GM12865 (cell line): Measurements from ENCODE around the gene CHCHD6.

Experiments
- DNase-seq: peaks from one replicate; pipeline ENCODE4 v3.0.0; 2010; ENCODE audit warnings: low read depth
- H3K4me3 ChIP-seq: 2 replicates; pipeline ENCODE4 v1.5.1; 2011; ENCODE audit warnings: mild to moderate bottlenecking, low read depth, low read length, control low read depth
- TF ChIP-seq, protein P1 (sequence below): IDR thresholded peaks from 2 replicates; pipeline ENCODE4 v1.5.1; 2011; ENCODE audit warnings: low read length, control low read depth, low read depth, inconsistent platforms; ENCODE audit not compliant: insufficient read depth; ENCODE audit errors: missing control alignments

The CHCHD6 gene

DNA sequence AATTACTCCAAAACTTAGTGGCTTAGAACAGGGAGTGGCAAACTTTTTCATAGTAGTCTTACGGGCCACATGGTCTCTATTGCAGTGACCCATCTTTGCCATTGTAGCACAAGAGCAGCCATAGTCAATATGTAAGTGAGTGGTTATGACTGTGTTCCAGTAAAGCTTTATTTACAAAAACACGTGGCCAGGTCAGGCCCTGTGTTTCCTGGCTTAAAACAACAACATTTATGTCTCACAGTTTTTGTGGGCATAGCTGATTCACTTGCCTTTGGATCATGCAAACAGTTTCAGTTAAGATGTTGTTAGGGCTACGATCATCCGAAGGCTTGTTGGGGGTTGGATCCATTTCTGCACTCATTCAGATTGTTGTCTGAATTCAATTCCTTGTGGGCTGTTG is 103.8 kb downstream of the CHCHD6 start:
- no peak overlapping the region for H3K4me3 ChIP-seq
- TF ChIP-seq, protein P1, sequence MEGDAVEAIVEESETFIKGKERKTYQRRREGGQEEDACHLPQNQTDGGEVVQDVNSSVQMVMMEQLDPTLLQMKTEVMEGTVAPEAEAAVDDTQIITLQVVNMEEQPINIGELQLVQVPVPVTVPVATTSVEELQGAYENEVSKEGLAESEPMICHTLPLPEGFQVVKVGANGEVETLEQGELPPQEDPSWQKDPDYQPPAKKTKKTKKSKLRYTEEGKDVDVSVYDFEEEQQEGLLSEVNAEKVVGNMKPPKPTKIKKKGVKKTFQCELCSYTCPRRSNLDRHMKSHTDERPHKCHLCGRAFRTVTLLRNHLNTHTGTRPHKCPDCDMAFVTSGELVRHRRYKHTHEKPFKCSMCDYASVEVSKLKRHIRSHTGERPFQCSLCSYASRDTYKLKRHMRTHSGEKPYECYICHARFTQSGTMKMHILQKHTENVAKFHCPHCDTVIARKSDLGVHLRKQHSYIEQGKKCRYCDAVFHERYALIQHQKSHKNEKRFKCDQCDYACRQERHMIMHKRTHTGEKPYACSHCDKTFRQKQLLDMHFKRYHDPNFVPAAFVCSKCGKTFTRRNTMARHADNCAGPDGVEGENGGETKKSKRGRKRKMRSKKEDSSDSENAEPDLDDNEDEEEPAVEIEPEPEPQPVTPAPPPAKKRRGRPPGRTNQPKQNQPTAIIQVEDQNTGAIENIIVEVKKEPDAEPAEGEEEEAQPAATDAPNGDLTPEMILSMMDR: no peak
- no peak for DNase-seq

DNA sequence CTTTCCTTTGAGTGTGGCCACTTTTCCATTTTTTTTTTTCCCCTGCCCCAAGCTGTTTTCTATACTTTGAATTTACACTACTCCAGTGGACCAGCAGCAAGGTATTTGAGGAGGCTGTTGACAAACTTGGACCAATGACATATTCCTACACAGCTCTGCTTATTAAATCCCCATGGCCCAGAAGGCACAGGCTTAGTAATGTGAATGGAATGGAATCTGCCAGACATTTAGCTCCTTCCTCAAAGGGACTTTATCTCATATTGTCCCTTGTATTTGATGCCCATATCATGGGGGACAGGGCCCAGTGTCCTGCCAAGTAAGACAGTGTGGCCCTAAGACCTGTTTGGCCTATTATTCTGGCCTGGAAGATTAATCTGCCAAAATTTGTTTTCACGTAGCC is 107.5 kb downstream of the CHCHD6 start:
- DNase-seq: no peak
- H3K4me3 ChIP-seq: no peak overlapping the region
- TF ChIP-seq, protein P1: no peak

DNA sequence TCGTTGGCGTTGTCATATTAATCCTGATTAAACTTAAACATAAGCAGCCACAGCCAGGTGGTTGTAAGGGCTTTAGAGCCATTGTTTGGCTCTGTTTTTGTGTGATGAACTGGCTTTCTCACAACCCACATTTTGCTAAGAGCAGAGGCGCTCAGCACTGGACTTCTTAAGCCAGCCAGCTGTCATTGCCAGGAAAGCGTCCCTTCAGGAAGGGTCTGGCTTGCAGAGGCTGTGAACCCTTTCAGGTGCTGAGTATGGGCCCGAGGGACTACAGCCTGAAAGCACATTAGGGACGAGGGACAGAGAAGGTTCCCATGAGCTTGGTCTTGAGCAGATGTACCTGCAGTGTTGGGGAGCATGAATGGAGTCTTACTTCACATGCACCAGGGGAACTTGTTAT is 112.3 kb downstream of the CHCHD6 start:
- no peak overlapping the region for H3K4me3 ChIP-seq
- TF ChIP-seq, protein P1: no peak
- DNase-seq: no peak

DNA sequence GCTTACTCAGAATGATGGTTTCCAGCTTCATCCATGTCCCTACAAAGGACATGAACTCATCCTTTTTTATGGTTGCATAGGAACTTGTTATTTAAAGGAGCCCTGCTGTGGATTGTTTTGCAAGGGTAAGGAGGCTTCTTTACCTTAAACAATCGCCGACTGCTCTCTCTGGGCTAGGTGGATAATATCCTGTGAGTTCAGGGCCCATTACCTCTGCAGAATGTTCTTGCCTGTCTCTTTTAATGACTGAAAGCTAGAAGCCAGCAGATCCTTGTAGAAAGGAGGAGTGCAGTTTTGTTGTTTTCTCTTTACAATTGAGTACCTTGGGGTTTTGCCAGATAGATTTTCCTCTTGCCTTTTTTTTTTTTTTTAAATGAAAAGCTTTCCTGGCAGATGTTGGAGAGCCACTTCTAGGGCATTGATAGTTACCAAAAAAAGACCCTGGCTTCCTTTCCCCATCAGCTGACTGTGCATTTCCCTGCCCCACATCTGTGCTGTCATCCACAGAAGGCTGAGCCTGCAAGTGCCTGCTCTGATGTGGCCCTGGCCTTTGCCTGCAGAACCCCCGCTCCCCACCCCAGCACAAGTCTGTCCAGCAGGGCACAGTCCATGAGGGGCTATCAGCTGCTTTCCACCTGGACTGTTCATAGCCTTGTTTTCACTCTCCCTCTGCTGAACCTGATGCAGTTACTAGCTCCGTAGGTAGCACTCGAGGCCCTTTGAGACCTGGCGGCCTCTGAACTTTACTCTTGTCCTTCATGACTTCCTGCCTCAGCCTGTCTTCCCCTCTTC is 113.1 kb downstream of the CHCHD6 start:
- DNase-seq: no peak
- no peak overlapping the region for H3K4me3 ChIP-seq
- TF ChIP-seq, protein P1: no peak

DNA sequence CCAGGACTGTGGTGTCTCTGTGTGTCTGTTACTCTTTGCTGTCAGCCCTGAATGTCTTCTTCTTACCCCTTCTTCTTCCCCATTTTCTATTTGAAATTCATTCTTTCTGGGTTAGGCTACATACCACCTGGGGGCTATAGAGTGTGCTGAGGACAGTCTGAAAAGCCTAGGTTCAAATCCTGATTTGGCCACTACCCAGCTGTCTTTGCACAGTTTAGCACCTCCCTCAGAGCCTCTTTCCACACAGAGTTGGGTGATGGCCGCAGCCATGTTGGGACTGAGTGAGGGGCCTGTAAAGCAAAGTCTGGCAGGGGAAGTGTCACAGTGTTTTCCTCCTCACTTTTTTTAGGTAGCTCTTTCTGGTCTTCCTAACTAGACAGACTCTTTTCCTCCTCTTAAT is 113.7 kb downstream of the CHCHD6 start:
- no peak for DNase-seq
- TF ChIP-seq, protein P1: no peak
- H3K4me3 ChIP-seq: no peak overlapping the region

DNA sequence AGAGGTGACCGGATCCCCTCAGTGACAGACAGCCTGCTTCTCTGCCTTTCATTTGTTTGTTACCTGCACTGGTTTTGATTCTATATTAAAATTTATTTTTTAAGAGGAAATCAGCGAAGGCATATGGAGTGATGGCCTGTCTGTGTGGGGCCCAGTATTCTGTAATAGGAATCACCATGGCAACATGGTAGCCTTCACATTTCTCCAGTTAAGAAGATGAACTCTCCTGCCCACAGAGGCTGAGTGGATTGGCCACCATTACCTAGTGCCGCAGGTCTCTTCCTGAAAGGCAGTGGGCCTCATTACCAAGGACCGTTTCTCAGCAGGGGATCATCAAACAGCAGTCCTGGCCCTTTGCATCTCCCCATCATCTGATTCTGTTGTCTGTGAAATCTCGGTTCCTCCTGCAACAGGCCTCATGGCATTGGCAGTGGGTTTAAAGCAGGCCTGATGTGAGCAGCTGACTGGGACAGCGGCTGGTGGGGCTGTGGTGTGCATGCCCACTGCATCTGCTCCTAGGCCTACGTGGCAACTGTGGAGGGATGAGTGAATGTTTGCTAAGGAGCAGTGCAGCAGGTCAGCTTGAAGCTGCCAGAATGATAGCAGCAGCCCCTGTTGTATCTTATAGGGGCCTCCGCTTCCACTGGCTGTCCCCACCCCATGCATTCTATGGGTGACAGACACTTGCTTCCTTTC is 114.5 kb downstream of the CHCHD6 start:
- TF ChIP-seq, protein P1: no peak
- no peak for DNase-seq
- H3K4me3 ChIP-seq: no peak overlapping the region
